ENCODE measurements around the gene ZNF576.

The ZNF576 gene

DNA sequence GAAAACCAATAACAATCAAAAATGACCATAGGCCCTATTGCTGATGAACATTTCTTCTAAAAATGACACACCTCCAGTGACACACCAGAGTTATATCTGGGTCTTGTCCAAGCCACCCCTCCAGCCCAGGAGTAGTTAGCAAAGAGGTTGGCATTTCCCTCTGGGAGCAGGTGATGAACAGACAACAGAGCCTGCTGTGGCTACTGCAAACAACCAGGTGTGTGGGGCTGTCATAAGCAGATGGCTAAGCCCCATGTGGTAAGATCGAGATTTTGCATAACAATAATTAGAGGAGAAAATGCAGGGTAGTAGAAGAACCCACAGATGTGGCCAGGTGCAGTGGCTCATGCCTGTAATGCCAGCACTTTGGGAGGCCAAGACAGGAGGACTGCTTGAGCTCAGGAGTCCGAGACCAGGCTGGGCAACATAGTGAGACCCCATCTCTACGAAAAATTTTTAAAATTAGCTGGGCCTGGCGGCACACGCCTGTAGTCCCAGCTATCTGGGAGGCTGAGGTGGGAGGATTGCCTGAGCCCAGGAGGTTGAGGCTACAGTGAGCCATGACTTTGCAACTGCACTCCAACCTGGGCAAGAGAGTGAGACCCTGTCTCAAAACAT is 26.1 kb upstream of the ZNF576 start:
- no peak overlapping the region for H3K4me3 ChIP-seq (ENCODE audit: low read depth, low read length)
- DNase-seq (ENCODE audit: low read depth): no peak
- TF ChIP-seq CTCF (IDR thresholded peaks at IDR 0.05; ENCODE audit: low read depth, low read length) (no peak), POLR2A (IDR thresholded peaks at IDR 0.05; ENCODE audit: extremely low read depth, insufficient read length) (no peak), MAX (IDR thresholded peaks at IDR 0.05; ENCODE audit: low read depth, low read length) (no peak), MYC (IDR thresholded peaks at IDR 0.05; ENCODE audit: low read depth, low read length) (no peak)

GRCh38 chr19:43572171-43572588 is 24.2 kb upstream of the ZNF576 start:
- TF ChIP-seq CTCF (IDR thresholded peaks at IDR 0.05; ENCODE audit: low read depth, low read length) (no peak), MYC (IDR thresholded peaks at IDR 0.05; ENCODE audit: low read depth, low read length) (no peak), MAX (IDR thresholded peaks at IDR 0.05; ENCODE audit: low read depth, low read length) (no peak), POLR2A (IDR thresholded peaks at IDR 0.05; ENCODE audit: extremely low read depth, insufficient read length) (no peak)
- no peak for DNase-seq (ENCODE audit: low read depth)
- H3K4me3 ChIP-seq (ENCODE audit: low read depth, low read length): no peak overlapping the region

- no peak for DNase-seq (ENCODE audit: low read depth)
- H3K4me3 ChIP-seq (ENCODE audit: low read depth, low read length): peak overlapping the region; percentile 96
- TF ChIP-seq CTCF (IDR thresholded peaks at IDR 0.05; ENCODE audit: low read depth, low read length): no peak
Observed at GRCh38 chr19:43574424-43575155, 21.8 kb upstream of the ZNF576 start.

- TF ChIP-seq CTCF (IDR thresholded peaks at IDR 0.05; ENCODE audit: low read depth, low read length) (no peak), POLR2A (IDR thresholded peaks at IDR 0.05; ENCODE audit: extremely low read depth, insufficient read length) (peak; percentile 39), MYC (IDR thresholded peaks at IDR 0.05; ENCODE audit: low read depth, low read length) (no peak), MAX (IDR thresholded peaks at IDR 0.05; ENCODE audit: low read depth, low read length) (peak; percentile 31; the same call in 1 of the 2 replicates)
- peak; percentile 95 for DNase-seq (ENCODE audit: low read depth)
- H3K4me3 ChIP-seq (ENCODE audit: low read depth, low read length): peak within 1 kb of the TSS; percentile 96
Observed at GRCh38 chr19:43575156-43575950, 21.0 kb upstream of the ZNF576 start, which contains the start of the genes PINLYP and XRCC1. TSS of gene PINLYP (plus strand) at chr19:43575801. CDS start at chr19:43577192, 1,391 bp downstream. TSS of gene XRCC1 (minus strand) at chr19:43575527. CDS start at chr19:43575458, 69 bp downstream.

GRCh38 chr19:43575955-43576878 is 20.2 kb upstream of the ZNF576 start:
- TF ChIP-seq MAX (IDR thresholded peaks at IDR 0.05; ENCODE audit: low read depth, low read length) (no peak), CTCF (IDR thresholded peaks at IDR 0.05; ENCODE audit: low read depth, low read length) (no peak), POLR2A (IDR thresholded peaks at IDR 0.05; ENCODE audit: extremely low read depth, insufficient read length) (no peak), MYC (IDR thresholded peaks at IDR 0.05; ENCODE audit: low read depth, low read length) (no peak)
- DNase-seq (ENCODE audit: low read depth): no peak
- peak overlapping the region; percentile 37 for H3K4me3 ChIP-seq (ENCODE audit: low read depth, low read length)

Data from NB4 (cell line).